Femur (tissue), 1 donor: ENCODE measurements around the gene PHF5A.
A peak's percentile ranks its signal among the peaks of the same experiment; 100 is the strongest.
"Not testable (repeated sequence)": the region's sequence is repeated elsewhere in the genome, so short reads cannot be mapped to it uniquely, and the experiment has no call there.

ENCODE experiments used
- DNase-seq: peaks from one replicate; pipeline ENCODE4 v3.0.0-alpha.2; 2017

The PHF5A gene

GRCh38 chr22:41446057-41446501 lies 22.4 kb downstream of the PHF5A start:
- peak; percentile 55 for DNase-seq

- DNase-seq, result peak; percentile 46
Measured at GRCh38 chr22:41445129-41446056, 23.1 kb downstream of the PHF5A start.

- peak; percentile 99 for DNase-seq
Measured at GRCh38 chr22:41444360-41445128, 23.9 kb downstream of the PHF5A start.

GRCh38 chr22:41442240-41442792 lies 26.2 kb downstream of the PHF5A start:
- DNase-seq, result no peak

GRCh38 chr22:41440511-41440910 lies 28.0 kb downstream of the PHF5A start:
- not testable (repeated sequence) for DNase-seq

- no peak for DNase-seq
Measured at GRCh38 chr22:41437198-41437597, 31.3 kb downstream of the PHF5A start.

GRCh38 chr22:41436322-41437113 lies 32.0 kb downstream of the PHF5A start:
- DNase-seq, result no peak

GRCh38 chr22:41435560-41435959 lies 32.9 kb downstream of the PHF5A start:
- DNase-seq, result no peak

- DNase-seq, result not testable (repeated sequence)
Measured at GRCh38 chr22:41434361-41435003, 34.0 kb downstream of the PHF5A start.

GRCh38 chr22:41433480-41433879 lies 35.0 kb downstream of the PHF5A start:
- DNase-seq, result not testable (repeated sequence)

- no peak for DNase-seq
Measured at GRCh38 chr22:41431656-41432055, 36.8 kb downstream of the PHF5A start.

- no peak for DNase-seq
Measured at GRCh38 chr22:41429951-41430332, 38.5 kb downstream of the PHF5A start.

GRCh38 chr22:41429232-41429950 lies 39.1 kb downstream of the PHF5A start:
- no peak for DNase-seq

GRCh38 chr22:41425660-41426365 lies 42.7 kb downstream of the PHF5A start:
- DNase-seq, result no peak

GRCh38 chr22:41418717-41419116 lies 49.8 kb downstream of the PHF5A start:
- DNase-seq, result no peak

GRCh38 chr22:41417622-41418390 lies 50.7 kb downstream of the PHF5A start:
- peak; percentile 86 for DNase-seq

GRCh38 chr22:41415554-41415953 lies 52.9 kb downstream of the PHF5A start:
- DNase-seq, result no peak

GRCh38 chr22:41411021-41411851 lies 57.3 kb downstream of the PHF5A start:
- no peak for DNase-seq

- no peak for DNase-seq
Measured at GRCh38 chr22:41410311-41410751, 58.2 kb downstream of the PHF5A start.
